GM21390 (cell line): ENCODE results near the gene C2CD4D.
"Not testable (repeated sequence)": the region's sequence is repeated elsewhere in the genome, so short reads cannot be mapped to it uniquely, and the experiment has no call there.

Source experiments
- ATAC-seq: cut with Tn5 transposase; IDR thresholded peaks from one replicate; pipeline ENCODE4 v1.9.1; 2021; ENCODE audit not compliant: unreplicated experiment

C2CD4D gene

GRCh38 chr1:151839457-151840403 is at the start of gene C2CD4D:
Gene C2CD4D, minus strand, starts transcription at chr1:151839820. Its CDS starts 831 bp downstream, at chr1:151838989.
- no peak for ATAC-seq

DNA sequence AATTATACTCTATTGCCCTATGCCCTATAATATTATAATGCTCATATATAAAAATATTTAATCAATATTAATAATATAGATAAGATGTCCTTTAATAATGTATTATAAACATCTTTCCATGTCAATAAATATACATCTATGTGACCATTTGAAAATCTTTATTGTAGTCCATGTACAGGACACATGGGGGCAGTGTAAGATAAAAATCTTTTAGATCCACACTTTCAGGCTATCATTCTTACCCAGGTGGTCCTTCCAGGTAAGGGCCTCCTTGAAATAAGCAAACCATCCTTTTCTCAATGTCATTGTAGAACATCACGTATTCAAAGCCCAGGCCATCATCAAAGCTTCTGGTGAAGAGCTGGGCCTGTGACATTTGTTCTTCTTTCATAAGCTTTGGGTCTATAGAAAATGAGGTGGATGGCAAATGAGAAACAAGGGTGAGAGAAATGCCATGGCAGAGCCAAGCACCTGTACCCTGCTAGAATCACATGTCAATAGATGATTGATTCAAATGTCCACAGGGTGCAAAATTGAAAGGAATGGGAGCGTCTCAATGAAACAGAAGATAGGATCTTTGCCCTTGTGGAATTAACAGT is 49.5 kb upstream of the C2CD4D start:
- ATAC-seq: no peak

DNA sequence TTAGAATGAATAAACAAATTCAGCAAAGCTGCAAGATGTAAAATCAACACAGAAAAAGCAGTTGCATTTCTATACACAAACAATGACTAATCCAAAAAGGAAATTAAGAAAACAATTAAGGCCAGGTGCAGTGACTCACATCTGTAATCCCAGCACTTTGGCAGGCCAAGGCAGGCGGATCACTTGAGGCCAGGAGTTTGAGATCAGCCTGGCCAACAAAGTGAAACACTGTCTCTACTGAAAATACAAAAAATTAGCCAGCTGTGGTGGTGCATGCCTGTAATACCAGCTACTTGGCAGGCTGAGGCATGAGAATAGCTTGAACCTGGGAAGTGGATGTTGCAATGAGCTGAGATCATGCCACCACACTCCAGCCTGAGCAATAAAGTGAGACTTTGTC is 47.4 kb upstream of the C2CD4D start:
- ATAC-seq: no peak

- no peak for ATAC-seq
Measured at GRCh38 chr1:151885479-151885878, 45.9 kb upstream of the C2CD4D start.

DNA sequence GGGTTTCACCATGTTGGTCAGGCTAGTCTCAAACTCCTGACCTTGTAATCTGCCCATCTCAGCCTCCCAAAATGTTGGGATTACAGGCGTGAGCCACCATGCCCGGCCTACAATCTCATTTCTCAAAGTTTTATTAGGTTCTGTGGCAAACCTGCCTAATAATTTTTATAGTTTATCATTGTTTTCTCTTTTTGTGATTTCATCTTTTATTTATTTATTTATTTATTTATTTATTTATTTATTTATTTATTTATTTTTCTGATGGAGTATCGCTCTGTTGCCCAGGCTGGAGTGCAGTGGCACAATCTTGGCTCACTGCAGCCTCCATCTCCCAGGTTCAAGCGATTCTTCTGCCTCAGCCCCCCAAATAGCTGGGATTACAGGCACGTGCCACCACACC is 45.3 kb upstream of the C2CD4D start:
- not testable (repeated sequence) for ATAC-seq

DNA sequence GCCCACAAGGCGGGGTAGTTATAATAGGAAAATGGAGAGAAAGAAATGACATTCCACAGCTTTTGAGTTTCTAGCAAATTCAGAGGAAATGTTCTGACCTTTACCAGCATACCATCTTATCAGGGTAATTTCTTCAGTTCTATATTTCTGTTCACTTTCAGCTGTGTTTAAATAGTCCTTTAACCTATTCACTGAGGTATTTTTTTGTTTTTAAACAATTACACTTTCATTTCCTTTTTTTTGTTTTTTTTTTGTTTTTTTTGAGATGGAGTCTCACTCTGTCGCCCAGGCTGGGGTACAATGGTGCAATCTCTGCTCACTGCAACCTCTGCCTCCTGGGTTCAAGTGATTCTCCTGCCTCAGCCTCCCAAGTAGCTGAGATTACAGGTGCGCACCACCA is 44.8 kb upstream of the C2CD4D start:
- ATAC-seq: not testable (repeated sequence)

DNA sequence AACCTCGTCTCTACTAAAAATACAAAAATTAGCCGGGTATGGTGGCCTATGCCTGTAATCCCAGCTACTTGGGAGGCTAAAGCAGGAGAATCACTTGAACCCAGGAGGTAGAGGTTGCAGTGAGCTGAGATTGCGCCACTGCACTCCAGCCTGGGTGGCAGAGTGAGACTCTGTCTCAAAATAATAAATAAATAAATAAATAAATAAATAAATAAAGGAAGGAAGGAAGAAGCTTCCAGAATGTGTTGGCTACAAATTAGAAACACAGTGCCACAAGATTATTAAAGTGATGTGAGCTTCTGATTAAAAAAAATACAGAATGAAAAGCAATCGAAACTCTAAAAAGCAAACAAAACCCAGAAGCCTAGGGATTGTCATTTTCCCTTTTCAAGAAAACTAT is 44.3 kb upstream of the C2CD4D start:
- ATAC-seq: not testable (repeated sequence)

GRCh38 chr1:151882918-151883317 is 43.3 kb upstream of the C2CD4D start:
- ATAC-seq: not testable (repeated sequence)

DNA sequence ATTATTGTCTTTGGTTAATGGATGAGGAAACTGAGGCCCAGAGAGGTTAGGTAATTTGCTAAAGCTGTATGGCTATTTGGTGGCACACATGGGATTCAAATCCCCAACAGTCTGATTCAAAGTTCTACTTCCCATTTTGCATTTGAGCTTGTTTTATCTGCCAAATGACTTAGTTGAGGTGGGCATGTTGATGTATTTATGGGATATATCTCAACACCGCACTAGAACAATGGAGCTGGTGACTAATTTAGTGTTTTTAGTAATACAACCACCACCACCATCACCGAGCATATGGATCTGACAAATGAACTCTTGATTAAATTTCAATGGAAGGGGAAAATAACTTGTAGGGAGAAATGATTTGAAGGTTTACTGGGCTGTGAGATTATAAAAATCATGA is 42.8 kb upstream of the C2CD4D start:
- no peak for ATAC-seq

GRCh38 chr1:151881479-151881878 is 41.9 kb upstream of the C2CD4D start:
- ATAC-seq: no peak

DNA sequence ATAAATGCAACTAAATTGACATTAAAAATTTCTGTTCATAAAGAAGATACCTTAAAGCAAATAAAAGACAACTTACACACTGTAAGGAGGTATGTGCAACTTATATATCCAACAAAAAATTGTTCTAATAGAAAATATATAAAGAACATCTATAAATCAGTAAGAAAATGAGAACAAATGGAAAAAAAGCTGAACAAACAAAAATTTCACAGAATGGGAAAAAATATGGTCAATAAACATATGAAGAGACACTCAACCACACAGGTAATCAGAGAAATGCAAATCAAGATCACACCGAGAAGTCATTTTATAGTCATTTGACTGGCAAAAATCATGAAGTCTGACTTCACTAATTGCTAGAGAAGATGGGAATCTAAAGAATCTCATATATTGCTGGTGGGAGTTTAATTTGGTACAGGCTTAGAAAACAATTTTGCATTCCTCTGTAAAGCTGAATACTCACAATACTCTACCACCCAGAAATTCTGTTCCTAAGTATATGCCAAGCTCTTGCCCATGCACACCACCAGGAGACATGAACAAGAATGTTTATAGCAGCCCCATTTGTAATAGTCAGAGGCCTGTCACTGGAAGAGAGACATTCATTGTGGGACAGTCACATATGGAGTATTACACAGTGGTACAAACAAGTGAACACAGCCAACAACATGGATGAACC is 35.9 kb upstream of the C2CD4D start:
- ATAC-seq: no peak

DNA sequence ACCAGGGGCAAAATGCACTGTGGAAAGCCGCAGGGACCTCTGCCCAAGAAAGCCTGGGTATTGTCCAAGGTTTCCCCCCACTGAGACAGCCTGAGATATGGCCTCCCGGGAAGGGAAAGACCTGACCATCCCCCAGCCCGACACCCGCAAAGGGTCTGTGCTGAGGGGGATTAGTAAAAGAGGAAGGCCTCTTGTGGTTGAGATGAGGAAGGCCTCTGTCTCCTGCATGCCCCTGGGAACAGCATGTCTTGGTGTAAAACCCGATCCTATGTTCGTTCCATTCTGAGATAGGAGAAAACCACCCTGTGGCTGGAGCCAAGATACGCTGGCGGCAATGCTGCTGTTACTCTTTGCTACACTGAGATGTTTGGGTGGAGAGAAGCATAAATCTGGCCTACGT is 33.2 kb upstream of the C2CD4D start:
- ATAC-seq: not testable (repeated sequence)

DNA sequence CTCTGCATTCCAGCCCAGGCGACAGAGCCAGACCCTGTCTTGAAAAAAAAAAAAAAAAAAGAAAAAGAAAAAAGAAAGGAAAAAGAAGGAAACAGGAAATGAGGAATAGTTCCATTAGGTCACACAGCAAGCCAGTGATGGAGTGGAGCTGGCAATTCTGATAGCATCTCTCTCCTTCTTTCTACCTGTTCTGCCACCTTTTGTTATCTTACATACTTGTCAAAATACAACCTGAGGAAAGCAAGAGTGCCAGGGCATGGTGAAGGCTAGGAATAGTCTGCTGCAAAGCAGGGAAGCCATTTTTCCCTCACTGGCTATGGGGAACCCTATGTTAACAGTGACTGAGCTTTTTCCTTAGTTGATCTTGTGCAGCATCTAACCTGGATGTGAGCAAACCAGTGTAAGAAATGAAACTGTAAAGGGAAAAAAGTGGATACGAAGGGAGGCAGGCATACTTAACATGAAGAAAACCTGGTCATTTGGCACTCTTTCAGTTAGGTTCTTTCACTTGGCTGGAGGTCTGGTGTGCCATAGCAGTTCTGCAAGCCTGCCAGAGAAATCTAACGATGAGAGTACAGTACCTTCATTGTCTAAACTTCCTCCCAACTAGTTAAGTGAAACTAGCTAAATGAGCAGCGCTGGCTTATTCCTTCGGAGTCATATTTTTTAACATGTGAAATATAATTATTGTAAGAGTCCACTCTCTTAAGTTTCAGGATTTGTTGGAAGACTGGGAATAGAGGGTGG is 31.8 kb upstream of the C2CD4D start:
- ATAC-seq: no peak

DNA sequence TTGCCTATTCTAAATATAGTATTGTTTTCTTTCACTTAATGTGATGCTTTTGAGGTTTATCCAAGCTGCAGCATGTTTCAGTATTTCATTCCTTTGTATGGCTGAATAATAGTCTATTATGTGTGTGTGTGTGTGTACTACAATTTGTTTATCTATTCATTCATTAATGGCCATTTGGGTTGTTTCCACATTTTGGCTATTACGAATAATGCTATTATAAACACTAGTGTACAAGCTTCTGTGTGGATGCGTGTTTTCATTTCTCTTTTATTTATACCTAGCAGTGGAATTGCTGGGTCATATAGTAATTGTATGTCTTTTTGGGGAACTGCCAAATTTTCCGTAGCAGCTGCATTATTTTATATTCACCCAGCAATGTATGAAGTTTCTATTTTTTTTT is 28.9 kb upstream of the C2CD4D start:
- no peak for ATAC-seq

- no peak for ATAC-seq
Measured at GRCh38 chr1:151867765-151868411, 28.3 kb upstream of the C2CD4D start.

DNA sequence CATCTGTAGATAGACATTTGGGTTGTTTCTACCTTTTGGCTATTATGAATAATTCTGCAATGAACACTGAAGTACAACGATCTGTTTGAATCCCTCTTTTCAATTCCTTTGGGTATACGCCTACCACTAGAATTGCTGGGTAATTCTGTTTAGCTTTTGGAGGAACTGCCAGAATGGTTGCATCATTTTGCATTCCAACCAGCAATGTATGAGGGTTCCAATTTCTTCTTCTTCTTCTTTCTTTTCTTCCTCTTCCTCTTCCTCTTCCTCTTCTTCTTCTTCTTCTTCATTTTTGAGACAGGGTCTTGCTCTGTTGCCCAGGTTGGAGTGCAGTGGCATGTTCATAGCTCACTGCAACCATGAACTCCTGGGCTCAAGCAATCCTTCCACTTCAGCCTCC is 27.7 kb upstream of the C2CD4D start:
- no peak for ATAC-seq

DNA sequence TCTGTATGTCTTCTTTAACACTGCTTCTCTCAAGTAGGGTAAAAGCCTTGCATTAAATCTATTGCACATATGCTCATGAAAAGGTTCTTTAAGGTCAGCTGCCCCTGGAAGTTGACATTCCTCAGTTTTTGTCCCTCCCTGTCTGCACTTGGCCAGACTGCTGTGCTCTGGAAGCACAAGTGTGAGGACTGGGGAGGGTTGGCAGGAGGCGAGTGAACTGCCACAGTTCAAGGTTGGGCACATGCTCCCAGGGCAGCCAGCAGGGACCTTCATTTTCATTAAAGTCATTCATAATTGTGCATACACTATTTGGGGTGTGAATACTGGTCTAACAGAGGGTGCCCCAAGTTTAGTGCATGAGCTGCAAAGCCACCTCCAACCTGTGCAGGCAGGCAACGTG is 24.8 kb upstream of the C2CD4D start:
- no peak for ATAC-seq

DNA sequence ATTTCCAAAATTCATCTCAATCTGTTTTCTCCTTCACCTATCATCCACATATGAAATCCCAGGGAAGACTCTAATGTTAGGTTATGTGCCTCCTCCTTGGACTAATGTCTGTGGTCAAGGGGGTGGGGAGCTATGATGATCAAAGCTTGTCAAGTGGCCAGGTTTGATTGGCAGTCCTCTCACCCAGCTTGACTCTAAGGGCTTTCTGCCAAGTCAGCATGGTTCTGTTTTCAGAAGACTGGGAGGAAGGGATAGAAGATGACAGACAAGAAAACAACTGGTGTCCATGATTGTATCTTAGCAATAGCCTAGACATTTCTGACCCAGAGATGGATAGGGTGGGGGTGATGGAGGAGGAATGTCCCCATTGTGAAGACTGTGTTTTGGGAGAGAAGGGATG is 23.0 kb upstream of the C2CD4D start:
- ATAC-seq: no peak

GRCh38 chr1:151860504-151861187 is 21.0 kb upstream of the C2CD4D start:
- ATAC-seq: no peak

- ATAC-seq: no peak
Measured at GRCh38 chr1:151859891-151860293, 20.3 kb upstream of the C2CD4D start.
